ENCODE results near the gene GTF2H2C.
"Not testable (repeated sequence)": the region's sequence is repeated elsewhere in the genome, so short reads cannot be mapped to it uniquely, and the experiment has no call there.

Gene GTF2H2C

DNA sequence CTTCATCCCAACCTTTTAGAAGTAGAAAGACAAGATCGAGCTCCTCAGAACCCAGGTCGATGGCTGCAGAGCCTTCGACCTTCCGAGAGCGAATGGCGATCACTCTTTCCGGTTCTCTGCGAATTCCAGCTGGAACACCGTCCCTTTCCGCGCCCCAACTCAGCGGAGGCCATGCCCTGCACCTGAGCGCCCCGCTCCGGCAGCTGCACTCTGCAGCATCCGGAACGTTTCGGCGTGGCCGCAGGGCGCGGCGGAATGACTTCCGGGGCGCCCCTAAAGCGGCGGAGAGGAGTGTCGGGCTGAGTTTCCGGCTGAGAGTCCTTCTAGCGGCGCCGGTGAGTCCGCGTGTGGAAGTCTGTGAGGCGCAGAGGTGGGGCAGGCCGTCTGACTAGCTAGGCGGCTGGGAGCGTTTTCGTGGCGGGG, at the start of gene GTF2H2C:
Gene GTF2H2C, plus strand, starts transcription at position 284 of the 423 bp plus-strand sequence. CDS start 4,942 bp downstream, outside the sequence.
- not testable (repeated sequence) for DNase-seq

DNA sequence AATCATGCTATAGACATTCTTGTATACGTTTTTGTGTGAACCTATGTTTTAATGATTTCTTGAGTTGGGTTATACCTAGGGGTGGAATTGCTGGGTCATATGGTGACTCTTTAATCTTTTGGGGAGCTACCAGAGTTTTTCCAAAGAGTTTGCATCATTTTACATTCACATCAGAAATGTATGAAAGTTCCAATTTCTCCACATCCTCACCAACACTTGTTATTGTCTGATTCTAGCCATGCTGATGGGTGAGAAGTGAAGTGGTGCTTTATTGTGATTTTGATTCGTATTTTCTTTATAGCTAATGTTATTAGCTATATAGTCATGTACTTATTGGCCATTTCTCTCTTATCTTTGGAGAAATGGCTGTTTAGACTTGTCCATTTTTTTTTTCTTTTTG, 49.3 kb upstream of the GTF2H2C start:
- DNase-seq, result no peak

DNA sequence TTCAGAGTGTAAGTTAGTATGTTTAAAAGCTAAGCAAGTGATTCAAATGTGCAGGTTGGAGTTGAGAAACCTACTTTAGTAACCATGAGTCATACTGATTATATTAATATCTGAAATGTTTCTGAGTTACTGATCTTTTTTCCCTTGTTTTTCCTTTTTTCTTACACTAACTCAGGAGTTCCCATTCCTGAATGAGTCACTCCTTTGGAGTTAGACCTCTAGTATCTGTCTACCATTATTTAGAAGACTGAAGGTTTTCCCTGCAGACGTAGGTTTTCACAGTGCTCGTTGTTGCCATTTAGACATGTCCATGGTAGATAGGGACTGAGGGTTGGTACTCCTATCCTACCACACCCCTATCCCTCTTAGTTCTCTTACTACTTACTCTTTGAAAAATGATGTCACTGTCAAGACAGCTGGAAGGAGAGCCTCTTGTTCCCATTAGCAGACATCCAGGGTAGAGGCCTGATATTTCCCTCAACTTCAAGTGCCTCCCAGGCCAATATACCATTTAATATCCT, 47.2 kb upstream of the GTF2H2C start:
- no peak for DNase-seq

DNA sequence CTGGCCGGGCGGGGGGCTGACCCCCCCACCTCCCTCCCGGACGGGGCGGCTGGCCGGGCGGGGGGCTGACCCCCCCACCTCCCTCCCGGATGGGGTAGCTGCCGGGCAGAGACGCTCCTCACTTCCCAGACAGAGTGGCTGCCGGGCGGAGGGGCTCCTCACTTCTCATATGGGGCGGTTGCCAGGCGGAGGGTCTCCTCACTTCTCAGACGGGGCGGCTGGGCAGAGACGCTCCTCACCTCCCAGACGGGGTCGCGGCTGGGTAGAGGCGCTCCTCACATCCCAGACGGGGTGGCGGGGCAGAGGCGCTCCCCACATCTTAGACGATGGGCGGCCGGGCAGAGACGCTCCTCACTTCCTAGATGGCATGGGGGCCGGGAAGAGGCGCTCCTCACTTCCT, 44.4 kb upstream of the GTF2H2C start:
- not testable (repeated sequence) for DNase-seq

DNA sequence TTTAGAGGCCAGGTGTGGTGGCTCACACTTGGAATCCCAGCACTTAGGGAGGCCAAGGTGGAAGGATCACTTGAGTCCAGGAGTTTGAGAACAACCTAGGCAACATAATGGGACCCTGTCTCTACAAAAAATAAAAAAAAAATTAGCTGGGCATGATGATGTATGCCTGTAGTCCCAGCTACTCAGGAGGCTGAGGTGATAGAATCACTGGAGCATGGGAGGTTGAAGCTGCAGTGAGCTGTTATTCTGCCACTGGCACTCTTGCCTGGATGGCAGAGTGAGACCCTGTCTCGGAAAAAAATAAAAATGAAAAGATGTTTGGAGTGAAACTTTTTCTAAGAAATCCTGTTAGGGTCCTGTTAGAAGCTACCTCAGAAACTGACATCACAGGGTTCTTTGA, 43.2 kb upstream of the GTF2H2C start:
- no peak for DNase-seq

DNA sequence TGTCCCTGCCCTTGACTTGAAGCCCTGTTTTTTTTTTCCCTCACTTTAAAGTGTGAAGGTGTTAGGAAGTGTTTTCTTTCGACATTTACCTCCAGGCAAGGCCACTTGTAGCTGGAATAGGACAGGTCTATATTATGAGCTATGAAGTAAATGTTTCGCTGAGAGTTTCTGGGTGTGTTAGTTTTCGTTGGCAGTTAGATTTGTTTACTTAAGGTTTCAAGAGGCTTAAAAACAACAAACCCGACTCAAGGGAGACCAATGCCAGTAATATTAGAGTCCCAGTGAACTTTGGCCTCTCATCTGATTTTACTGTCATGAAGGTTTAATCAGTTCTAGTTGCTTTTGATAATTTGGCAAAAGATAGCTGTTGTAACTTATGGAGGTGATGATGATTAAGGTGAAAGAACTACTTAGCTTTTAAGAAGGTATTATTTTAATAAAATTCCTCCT, 42.2 kb upstream of the GTF2H2C start:
- DNase-seq, result no peak

DNA sequence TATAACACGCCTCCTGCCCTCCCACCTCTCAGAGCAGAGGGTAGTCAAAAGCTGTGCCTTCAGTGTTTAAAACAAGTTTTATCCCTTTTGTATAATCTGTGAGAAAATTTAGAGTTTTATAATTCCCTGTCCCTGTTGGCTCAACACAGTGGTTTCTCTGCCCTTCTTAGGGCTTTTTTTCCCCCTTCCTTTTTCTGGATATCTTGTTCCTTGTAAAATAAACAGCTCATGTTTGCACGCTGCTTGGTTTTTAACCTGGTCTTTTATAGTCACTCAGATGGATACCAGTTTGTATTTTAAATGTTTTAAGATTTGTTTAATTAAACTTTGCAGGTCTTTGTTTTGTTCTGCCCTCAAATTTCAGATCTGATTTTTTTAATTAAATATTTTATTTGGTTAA, 40.7 kb upstream of the GTF2H2C start:
- no peak for DNase-seq

DNA sequence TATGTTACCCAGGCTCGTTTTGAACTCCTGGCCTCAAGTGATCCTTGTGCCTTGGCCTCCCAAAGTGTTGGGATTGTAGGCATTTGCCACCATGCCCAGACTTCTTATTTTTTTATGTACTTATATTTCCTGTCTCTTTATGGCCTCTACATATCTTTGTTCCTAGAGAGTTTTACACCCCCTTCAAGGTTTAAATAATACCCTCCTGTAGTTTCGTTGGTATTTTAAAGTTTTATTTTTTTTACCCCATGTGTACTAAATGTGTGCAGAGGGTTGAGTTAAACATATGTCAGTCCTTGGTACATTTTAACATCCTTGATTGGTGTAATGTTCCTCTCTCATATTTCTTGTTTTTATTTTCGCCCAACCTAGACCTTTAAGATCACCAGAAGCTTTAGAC, 38.0 kb upstream of the GTF2H2C start:
- DNase-seq, result no peak

DNA sequence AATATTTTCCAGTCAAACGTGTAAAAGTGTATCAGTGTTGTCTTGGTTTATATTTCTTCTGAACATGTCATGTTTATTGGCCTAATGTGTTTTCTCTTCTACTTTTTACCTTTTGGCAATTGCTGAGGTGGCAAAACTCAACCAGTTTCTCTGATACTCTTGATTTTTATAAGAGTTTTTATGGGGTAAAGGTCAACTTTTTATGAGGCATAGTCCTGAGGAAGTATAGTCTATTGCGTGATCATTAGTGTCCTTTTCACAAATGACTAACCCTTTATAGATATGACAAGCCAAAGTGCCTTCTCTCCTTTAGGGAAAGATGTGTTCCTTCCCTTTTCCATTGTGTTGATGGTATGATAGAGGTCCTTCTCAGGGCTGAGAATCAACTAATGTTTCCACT, 34.5 kb upstream of the GTF2H2C start:
- DNase-seq, result no peak

DNA sequence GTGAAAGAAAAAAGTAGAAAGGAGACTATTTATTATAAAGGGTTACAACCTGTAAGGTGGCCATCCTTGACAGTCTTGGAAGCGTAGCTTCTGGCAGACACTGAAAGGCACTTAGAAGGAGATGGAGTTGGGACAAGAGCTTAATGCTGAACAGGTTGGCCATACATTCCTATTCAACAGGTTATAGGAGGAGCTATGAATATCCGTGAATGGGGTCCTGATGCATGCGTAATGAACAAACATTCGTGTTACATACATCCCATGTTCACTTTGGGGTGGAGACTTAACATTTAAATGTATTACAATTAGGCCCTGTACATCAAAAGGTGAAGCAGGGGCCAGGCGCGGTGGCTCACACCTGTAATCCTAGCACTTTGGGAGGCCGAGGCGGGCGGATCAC, 33.3 kb upstream of the GTF2H2C start:
- DNase-seq, result no peak

DNA sequence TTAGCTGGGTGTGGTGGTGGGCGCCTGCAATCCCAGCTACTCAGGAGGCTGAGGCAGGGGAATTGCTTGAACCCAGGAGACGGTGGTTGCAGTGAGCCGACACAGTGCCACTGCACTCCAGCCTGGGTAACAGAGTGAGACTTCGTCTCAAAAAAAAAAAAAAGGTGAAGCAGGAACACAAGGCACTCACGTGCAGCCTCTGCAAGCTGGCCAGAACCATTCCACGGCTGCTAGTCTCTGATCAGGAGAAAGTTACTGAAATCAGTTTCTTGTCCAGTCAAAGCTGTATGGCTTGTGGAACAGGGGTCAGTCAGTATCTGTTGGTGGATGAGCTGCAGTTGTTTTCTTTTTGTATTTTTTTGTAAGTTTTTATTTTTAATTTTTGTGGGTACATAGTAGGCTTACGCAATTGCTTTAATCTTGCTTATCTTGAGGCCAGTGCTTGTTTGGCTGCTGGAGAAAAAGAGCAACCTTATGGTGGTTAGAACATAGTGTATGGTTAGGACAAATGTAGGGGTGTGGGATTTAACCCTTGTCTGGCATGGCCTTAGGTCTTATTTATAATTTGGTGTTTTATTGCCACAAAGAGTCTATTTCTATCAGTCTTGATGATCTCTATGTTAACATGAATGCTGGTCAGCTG, 32.7 kb upstream of the GTF2H2C start:
- no peak for DNase-seq

DNA sequence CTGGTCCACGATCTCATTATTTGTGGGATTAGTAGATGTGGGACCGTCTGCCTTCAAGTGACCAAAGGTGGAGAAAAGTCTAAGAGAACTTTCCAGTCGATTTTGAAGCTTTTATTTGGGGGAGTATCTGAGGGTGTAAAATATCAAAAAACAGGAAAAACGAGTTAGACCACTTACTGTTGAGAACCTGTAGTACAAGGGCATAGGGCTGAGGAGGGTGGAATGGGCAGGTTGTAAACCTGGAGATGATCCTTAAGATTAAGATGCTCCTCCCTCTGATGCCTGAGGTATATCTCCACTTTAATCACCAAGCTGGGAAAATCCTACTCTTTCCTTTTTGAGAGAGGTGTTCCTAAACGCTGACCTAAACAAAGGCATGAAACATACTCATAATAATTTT, 32.0 kb upstream of the GTF2H2C start:
- DNase-seq, result no peak

DNA sequence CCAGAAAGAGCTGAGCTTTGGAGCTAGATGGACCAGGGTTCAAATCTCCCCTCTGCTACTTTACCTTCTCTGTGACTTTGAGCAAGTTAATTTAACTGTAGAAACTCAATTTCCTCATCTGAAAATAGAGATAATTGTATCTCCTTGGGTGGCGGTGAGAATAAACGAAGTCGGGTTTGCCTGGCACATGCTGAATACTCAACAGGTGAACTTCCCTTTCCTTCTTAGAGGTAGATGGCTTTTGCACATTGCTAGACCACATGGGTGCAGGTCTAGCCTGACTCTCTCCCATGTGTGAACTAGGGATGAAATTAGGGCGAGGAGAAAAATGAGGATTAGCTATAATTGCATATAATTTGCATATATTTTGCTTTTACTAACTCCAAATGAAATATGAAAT, 31.4 kb upstream of the GTF2H2C start:
- no peak for DNase-seq

DNA sequence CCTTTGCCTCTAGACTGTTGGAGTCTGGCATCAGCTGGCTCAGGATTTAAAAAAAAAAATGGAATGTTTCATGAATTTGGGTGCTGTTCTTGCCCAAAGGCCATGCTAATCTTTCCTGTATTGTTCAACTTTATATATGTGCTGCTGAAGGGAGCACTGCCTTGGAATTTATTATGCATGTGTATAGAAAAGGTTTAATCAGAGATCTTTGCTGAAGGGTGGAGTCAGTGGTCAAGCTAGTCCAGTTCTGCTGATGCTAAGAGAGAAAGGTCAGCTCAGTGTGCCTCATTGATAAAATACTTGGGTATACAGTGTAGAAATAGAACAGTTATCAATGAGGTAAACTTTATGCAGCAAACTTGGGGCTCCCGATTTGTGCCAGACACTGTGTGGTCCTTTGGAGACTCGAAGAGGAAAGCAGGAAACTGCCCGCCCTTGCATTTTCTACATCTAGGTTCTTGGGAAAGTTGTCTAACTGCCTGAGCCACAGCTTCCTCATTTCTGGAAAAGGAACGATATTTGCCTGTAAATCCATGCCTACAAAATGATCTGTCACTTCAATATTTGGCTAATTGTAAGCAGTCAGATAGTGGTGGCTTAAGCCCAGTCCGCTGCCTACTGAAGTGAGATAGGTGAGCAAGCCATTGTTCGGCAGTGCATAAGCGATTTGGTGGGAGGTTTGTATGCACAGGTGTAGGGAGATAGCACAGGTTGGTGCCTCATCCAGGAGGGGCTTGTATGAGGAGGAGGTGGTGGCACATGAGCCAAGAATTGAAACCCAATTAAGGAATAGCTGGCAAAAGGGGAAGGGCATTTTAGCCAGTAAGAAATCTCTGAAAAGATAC, 29.2 kb upstream of the GTF2H2C start:
- no peak for DNase-seq

DNA sequence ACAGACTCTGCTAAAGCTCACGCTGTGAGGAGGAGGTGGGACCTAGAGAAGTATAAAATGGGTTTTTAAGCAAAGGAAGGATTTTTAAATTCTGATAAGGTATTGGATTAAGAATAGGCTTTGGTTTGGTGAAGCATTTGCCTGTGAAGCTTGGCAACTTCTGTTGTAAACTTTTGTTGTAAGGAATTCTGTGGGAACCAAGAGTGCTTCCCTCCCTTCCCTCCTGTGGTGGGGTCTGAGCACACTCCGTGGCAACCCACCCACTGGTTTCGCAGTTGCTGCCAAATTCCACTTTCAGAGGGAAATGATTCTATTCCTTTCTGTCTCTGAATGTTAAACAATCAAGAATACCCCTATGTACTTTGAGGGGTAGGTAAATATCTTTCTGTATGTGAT, 28.6 kb upstream of the GTF2H2C start:
- no peak for DNase-seq

DNA sequence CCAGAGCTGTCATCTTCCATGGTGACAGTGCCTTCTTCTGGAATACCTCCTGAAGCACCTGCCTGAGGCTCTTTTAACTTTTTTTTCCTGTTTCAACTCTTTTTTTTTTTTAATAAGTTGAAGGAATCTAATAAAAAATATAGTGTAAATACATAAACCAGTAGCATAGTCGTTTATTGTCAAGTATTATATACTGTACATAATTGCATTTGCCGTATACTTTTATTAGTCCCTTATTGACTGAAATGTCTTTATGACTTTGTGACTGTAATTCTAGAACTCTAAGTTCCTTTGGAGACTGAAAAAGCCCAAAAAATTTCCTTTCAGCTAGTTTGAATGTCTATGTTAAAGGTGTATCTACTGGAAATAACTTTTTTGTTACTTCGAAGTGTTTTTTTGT, 22.1 kb upstream of the GTF2H2C start:
- not testable (repeated sequence) for DNase-seq

DNA sequence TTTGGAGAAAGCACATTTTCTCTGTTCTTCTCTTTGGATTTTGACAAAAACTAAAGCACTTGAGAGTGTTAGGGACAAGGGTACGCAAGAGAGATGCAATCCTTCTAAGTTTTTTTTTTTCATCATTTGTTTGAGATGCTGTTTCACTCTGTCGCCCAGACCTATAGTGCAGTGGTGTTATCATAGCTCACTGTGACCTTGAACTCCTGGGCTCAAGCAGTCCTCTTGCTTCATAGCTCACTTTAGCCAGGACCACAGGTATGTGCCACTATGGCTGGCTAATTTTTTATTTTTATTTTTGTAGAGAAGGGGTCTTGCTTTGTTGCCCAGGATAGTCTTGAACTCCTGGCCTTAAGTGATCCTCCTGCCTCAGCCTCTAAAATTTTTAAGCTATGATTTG, 21.3 kb upstream of the GTF2H2C start:
- not testable (repeated sequence) for DNase-seq

DNA sequence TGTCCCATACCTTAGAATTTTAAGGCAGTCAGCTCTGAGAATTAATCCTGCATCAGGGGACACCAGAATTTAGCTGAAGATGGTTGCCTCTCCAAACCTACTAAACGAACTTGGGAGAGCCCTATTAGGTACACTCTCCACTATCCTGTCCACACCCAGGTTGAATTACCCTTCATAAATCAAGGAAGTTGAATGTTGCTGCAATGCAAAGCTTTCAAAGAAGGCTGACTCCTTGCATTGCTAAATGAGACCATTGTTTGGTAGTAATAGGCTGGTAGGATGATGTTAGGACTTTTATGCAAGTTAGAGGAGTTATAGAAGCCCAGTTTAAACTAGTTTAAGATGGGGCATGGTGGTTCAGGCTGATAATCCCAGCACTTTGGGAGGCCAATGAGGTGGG, 18.6 kb upstream of the GTF2H2C start:
- not testable (repeated sequence) for DNase-seq

DNA sequence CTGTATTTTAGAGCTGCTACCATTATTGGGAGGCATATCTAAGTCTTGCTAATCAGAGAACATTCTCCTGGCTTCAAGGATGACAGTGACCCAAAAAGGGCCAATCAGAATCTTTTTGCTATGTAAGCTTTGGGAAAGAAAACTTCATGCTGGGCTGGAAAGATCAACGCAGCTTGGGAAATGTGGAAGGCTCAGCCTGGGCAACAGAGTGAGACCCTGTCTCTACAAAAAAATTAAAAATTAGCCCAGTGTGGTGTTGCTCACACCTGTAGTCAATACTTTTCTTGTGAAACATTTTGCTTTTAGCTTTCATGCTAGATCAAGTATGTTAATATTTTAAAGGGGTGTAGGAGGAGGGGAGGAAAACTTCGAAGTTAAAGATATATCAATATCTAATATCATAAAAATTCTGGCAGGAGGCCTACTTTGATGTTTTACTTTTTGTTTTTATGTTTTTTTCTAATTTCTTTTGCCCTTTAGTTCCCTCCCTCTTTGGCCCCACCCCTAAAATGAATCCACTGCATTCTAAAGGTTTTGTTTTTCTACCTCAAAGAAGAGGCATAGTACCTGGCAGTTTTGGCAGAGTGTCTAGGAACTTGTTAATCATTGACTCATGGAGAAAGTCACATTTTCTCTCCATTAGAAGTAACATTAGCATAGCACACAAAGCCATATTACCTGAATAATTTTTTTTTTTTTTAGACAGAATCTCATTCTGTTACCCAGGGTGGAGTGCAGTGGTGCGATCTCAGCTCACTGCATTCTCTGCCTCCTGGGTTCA, 17.0 kb upstream of the GTF2H2C start:
- not testable (repeated sequence) for DNase-seq

DNA sequence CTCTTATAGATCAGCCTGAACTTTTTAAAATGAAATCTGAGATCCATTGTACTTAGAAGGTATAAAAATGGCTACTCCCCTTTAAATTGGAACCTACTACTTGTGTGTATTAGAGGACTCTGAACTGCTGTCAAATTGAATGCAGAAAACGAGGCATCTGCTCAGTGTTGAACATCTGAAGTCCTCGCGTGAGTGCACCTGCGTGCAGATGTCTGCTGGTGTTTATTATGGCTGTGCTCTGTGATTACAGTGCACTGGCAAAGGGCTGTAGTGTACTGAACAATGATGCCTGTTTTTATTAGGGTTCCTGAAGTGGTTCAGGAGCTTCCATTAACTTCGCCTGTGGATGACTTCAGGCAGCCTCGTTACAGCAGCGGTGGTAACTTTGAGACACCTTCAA, 15.4 kb upstream of the GTF2H2C start:
- not testable (repeated sequence) for DNase-seq

DNA sequence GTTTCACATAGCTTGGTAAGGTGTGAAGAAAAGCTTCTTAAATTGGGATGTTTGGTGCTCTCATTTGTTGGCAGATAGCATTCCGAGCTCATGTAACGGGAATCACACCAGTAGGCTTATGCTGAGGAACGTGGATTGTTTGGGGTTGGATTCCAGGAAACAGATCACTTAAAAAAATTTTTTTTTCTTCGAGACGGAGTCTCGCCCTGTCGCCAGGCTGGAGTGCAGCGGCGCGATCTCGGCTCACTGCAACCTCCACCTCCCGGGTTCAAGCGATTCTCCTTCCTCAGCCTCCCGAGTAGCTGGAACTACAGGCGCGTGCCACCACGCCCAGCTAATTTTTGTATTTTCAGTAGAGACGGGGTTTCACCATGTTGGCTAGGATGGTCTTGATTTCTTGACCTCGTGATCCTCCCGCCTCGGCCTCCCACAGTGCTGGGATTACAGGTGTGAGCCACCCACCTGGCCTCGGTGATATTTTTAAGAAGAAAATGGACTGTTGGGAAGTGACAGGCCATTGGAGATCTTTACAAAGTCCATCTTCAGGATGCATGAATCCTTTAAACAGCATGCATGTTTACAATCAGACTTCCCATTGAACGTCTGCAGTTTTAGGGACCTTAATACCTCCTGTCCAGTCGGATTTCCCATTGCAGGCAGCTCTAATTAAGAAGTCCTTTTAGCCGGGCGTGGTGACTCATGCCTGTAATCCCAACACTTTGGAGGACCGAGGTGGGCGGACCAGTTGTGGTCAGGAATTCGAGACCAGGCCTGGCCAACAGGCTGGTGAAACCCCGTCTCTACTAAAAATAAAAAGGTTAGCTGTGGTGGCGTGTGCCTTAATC, 818 bp downstream of the GTF2H2C start:
- not testable (repeated sequence) for DNase-seq

DNA sequence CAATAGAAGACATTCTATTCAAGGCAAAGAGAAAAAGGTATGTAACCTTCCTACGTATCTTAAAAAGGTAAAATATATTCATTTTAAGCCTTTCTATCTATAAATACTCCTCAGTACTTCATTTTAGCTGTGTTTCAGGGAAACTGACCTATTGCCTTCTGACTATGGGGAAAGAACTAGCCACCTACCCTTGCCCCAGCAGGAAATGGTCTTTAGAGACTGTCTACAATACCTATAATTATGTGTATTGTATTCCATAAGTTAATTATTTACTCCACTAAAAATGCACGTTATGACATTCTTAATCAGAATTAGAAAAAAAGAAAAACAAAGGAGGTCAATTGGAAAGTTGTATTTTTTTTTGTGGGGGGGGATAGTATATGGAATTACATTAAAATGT, 6.2 kb downstream of the GTF2H2C start:
- not testable (repeated sequence) for DNase-seq
